A673 (cell line): ENCODE results near the gene TTLL3.

Experiments used
- CTCF ChIP-seq: fragments of 300-800, 200-600 bp; sonication (generic); conservative IDR thresholded peaks from 2 replicates; pipeline ENCODE4 v1.5.1; 2017; ENCODE audit warnings: low read depth, mild to moderate bottlenecking, antibody characterized with exemption, low read length, moderate library complexity, mixed read lengths
- EZH2 ChIP-seq: fragments of 200-600 bp; sonication (generic); IDR thresholded peaks from 2 replicates; pipeline ENCODE4 v1.6.1; 2017; ENCODE audit warnings: borderline replicate concordance, low read depth, mild to moderate bottlenecking, mixed read lengths, antibody characterized with exemption, low read length; ENCODE audit not compliant: poor library complexity, severe bottlenecking

GRCh38 chr3:9820946-9821345 lies 10.9 kb downstream of the TTLL3 start:
- TF ChIP-seq CTCF (peak; percentile 50), EZH2 (no peak)
